Activated T-cell treated with anti-CD3 and anti-CD28 coated beads for 48 hours (primary cell): ENCODE measurements around the gene C1QTNF1.

Source experiments
- DNase-seq: peaks from one replicate; pipeline ENCODE4 v3.0.0-alpha.2; 2020; ENCODE audit warnings: low read depth

Gene C1QTNF1

GRCh38 chr17:79041041-79041570 lies 17.1 kb downstream of the C1QTNF1 start:
- DNase-seq, result no peak

DNA sequence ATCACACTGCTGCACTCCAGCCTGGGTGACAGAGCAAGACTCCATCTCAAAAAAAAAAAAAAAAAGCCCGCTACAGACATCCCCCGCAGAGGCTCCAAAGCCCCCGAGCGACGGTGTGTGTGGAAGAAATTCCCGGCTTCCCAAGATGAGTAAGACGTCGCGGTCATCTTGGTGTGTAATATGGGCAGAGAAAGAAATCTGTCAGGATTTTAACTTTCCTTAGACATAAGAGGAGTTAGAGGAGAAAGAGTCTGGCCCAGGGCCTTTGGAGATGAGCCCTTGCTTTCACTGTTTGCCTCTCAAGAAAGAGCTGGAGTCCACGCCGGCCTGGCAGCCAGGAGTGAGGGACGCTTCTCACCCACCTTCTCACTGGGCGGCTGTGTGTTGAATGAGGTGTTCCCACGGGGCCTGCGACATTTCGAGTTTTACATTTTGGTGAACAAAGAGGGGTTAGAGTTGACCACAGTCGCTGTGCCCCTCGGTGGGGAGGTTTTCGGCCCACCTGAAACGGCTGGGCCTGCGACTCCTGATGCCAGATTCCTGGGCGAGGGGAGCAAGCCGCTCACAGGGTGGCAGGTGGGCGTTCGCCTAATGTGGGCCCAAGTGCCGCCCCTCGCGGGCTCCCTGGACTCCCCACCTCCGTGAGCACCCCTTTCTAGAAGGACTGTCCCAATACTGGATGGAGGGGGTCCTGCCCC lies 17.9 kb downstream of the C1QTNF1 start:
- no peak for DNase-seq

DNA sequence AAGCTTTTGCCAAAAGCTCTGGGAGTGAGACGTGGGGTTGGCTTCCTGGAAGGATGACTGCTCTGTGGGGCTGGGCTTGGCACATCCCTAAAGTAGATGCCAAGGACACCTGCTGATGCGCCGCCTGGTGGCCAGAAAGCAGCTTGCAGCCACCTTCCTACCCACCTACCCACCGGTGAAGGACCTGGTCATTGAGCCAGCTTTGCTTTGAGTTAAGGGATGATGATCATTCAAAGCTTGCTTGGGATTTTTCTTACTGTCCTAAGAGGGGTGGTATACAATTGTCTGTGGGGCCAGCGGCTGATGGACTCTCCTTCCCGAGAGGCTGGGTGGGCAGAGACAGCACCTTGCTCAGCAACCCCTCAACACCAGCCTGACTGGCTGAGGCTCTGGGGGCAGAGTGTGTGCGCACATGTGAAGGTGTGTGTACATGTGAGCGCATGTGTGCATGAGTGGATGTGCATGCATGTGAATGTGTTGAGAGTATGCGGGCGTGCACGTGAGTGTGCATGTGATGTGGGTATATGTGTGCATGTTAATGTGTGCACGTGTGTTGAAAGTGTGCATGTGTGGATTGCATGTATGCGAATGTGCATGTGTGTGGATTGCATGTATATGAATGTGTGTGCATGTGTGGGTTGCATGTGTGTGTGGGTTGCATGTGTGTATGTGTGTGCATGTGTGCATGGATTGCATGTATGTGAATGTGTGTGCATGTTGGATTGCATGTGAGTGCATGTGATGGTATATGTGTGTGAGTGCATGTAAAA lies 18.6 kb downstream of the C1QTNF1 start:
- peak; percentile 62 for DNase-seq

- no peak for DNase-seq
Measured at GRCh38 chr17:79043191-79043930, 19.4 kb downstream of the C1QTNF1 start.

DNA sequence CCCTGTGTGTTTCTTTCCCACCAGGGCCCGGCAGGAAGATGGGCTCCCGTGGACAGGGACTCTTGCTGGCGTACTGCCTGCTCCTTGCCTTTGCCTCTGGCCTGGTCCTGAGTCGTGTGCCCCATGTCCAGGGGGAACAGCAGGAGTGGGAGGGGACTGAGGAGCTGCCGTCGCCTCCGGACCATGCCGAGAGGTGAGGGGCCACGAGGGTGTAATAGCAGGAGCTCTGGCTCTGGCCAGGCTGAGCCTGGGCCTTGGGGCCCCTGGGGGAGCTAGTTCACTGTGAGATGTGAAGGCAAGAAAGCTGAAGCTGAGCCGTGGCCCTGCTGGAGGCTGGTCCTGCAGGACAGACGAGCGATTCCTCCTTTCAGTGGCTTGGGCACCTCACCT lies 20.0 kb downstream of the C1QTNF1 start:
- no peak for DNase-seq

GRCh38 chr17:79044462-79044861 lies 20.5 kb downstream of the C1QTNF1 start:
- DNase-seq, result no peak

- DNase-seq, result no peak
Measured at GRCh38 chr17:79045001-79045729, 21.2 kb downstream of the C1QTNF1 start.

DNA sequence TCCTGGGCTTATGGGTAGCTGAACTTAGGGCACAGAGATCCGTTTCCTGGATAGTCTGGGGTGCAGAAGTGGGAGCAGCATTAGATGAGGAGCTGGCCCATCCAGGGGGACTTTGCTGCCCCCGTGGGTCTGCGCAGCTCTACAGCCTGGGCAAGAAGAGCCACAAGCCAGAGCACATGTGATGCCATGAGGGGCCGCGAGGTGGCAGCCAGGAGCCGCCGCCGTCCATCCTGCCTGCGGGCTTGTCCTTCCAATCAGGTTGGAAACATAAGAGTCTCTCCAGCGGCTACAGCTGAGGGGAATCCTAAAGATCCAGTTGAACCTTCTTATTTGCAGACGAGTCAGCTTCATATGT lies 21.9 kb downstream of the C1QTNF1 start:
- DNase-seq, result peak; percentile 59

GRCh38 chr17:79046197-79046915 lies 22.4 kb downstream of the C1QTNF1 start:
- DNase-seq, result no peak

DNA sequence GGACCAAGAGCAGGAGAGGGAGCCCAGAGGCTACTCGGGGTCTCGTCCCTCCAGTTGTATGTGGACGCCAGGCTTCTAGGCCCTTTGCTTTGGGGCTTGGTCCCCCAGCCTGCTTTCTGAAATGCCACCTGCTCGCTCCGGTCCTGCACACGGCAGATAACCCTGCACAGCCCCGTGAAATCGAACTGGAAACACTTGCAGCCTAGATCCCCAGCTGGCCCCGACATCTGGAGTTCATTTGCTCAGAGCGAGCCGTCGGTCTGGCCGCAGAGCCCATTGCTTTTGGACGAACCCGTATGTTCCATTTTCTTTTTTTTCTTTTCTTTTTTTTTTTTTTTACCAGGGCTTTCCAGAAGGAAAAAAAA lies 22.9 kb downstream of the C1QTNF1 start:
- no peak for DNase-seq

GRCh38 chr17:79047291-79047920 lies 23.4 kb downstream of the C1QTNF1 start:
- no peak for DNase-seq

DNA sequence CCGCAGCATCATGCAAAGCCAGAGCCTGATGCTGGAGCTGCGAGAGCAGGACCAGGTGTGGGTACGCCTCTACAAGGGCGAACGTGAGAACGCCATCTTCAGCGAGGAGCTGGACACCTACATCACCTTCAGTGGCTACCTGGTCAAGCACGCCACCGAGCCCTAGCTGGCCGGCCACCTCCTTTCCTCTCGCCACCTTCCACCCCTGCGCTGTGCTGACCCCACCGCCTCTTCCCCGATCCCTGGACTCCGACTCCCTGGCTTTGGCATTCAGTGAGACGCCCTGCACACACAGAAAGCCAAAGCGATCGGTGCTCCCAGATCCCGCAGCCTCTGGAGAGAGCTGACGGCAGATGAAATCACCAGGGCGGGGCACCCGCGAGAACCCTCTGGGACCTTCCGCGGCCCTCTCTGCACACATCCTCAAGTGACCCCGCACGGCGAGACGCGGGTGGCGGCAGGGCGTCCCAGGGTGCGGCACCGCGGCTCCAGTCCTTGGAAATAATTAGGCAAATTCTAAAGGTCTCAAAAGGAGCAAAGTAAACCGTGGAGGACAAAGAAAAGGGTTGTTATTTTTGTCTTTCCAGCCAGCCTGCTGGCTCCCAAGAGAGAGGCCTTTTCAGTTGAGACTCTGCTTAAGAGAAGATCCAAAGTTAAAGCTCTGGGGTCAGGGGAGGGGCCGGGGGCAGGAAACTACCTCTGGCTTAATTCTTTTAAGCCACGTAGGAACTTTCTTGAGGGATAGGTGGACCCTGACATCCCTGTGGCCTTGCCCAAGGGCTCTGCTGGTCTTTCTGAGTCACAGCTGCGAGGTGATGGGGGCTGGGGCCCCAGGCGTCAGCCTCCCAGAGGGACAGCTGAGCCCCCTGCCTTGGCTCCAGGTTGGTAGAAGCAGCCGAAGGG lies 24.2 kb downstream of the C1QTNF1 start:
- no peak for DNase-seq

DNA sequence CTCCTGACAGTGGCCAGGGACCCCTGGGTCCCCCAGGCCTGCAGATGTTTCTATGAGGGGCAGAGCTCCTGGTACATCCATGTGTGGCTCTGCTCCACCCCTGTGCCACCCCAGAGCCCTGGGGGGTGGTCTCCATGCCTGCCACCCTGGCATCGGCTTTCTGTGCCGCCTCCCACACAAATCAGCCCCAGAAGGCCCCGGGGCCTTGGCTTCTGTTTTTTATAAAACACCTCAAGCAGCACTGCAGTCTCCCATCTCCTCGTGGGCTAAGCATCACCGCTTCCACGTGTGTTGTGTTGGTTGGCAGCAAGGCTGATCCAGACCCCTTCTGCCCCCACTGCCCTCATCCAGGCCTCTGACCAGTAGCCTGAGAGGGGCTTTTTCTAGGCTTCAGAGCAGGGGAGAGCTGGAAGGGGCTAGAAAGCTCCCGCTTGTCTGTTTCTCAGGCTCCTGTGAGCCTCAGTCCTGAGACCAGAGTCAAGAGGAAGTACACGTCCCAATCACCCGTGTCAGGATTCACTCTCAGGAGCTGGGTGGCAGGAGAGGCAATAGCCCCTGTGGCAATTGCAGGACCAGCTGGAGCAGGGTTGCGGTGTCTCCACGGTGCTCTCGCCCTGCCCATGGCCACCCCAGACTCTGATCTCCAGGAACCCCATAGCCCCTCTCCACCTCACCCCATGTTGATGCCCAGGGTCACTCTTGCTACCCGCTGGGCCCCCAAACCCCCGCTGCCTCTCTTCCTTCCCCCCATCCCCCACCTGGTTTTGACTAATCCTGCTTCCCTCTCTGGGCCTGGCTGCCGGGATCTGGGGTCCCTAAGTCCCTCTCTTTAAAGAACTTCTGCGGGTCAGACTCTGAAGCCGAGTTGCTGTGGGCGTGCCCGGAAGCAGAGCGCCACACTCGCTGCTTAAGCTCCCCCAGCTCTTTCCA lies 25.1 kb downstream of the C1QTNF1 start:
- no peak for DNase-seq

DNA sequence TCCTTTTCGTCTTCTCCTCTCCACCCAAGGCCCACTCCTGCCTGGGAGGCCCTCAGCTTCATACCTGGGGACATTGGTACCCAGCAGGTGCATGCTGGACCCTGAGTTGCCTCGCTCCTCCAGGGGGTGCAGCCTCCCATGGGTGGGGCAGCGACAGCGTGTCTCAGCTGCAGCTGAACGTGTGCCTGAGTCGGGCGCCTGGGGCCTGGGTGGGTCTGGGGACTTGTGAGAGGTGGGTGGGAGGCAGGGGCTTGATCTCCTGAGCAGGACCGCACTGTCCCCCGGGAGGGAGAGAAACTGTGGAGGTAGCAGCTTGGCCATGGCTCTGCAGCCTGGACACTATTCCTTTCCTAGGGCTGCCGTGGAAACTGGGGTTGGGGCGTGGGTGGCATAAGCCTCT lies 25.9 kb downstream of the C1QTNF1 start:
- DNase-seq, result no peak

DNA sequence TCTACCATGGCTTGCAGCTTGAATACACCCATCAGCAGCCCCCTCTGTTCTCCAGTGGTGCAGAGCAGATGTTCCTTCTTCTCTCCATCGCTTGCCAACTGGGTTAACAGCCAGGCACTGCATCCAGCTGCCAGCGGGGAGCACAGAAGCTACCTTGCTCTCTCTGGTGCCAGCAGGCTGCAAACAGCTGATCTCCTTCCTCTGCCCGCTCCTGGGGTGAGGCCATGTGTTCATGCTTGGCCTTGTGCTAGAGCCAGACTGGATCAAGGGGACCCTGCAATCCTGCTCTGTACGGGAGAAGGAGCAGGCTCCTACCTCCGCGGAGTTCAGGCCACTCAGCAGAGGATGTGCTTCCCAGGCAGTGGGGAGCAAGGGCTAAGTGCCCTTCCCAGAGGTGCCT lies 26.6 kb downstream of the C1QTNF1 start:
- DNase-seq, result no peak

DNA sequence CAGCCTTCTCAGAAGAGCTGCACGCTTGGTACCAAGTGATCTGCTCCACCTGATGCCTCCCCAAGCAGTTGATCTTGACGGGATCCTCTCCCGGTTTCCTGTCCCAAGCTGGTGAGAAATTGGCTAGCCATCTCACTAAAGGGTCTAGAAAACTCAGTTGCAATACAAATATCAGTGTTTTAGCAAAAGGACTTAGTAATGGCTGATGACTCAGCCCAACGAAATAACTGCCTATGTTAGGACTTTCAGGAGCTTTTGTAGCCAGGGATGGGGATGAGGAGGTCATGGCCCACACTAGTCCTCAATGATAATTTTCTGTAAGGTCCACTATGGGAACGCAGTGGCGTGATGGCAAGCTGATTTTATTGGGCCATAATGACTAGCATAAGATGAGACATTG lies 27.3 kb downstream of the C1QTNF1 start:
- DNase-seq, result no peak

GRCh38 chr17:79052131-79052530 lies 28.2 kb downstream of the C1QTNF1 start:
- DNase-seq, result no peak

DNA sequence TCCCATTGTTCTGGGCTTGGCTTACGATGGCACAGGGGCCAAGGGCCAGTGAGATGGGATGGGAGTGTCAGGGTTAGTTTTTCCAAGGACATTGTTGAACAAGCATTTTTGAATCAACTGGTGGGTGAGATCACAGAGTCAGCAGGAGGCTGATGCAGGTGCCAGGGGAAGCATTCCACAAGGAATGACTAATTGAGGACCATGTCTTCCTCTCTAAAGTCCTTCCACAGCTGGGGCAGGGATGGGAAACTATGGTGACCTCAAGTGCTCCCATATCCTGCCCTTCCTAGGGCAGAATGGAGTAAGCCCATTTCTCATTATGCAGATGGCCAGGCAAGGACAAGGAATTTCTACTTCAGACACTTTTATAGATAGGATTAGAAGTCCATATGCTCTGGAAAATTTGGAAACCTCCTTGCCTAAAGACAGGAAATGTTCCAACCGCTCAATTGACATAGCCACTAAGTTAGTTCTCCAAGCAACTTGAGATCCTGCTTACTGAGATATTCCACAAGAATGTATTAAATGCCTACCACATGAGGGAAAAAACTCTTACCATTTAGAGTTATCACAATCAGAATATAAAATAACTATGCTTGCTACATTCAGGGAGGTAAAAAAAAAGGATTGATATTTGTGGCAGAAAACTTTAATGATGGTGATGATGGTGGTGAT lies 29.4 kb downstream of the C1QTNF1 start:
- DNase-seq, result no peak
